Omental fat pad (tissue), 4 donors: ENCODE data around the gene CAMK2B. TPM values are rescaled to one million over a fixed set of nuclear protein-coding genes. Genes with fewer than 3 reads are reported as not detected.

Source experiments
- ATAC-seq: fragments of 150-250 bp; one replicate; pipeline ENCODE4 v1.9.1; 2016; ENCODE audit warnings: mild to moderate bottlenecking, moderate library complexity; ENCODE audit not compliant: low FRiP score
- DNase-seq: peaks from one replicate; pipeline ENCODE4 v3.0.0-alpha.2; 2019; ENCODE audit warnings: low spot score
- CTCF ChIP-seq, 3 donors: fragments of 450-650 bp; IDR thresholded peaks; one replicate each; pipeline ENCODE4 v1.5.1; 2016 to 2017; ENCODE audit warnings: antibody characterized with exemption in 3 of 3, mild to moderate bottlenecking in 3 of 3, moderate library complexity in 2 of 3
- total RNA-seq, 4 donors: library from RNA; depleted of rRNA; stranded (reverse); fragments of >200 nt; gene quantifications; one replicate each; pipeline ENCODE4 v1.1.0, GENCODE V29; 2016

The CAMK2B gene
- total RNA-seq, 4 donors from 2014 or later: 0.48 TPM; not detected in 3

GRCh38 chr7:44267719-44268421, 57.5 kb downstream of the CAMK2B start:
- DNase-seq: no peak
- no peak for TF ChIP-seq CTCF (IDR thresholded peaks at IDR 0.05)
- no peak for ATAC-seq

- DNase-seq (no peak), ATAC-seq (no peak)
- no peak for TF ChIP-seq CTCF (IDR thresholded peaks at IDR 0.05)
Observed at GRCh38 chr7:44267178-44267577, 58.2 kb downstream of the CAMK2B start.

GRCh38 chr7:44266526-44266925, 58.9 kb downstream of the CAMK2B start:
- no peak for TF ChIP-seq CTCF (IDR thresholded peaks at IDR 0.05)
- no peak for ATAC-seq
- DNase-seq: no peak

GRCh38 chr7:44265728-44266127, 59.7 kb downstream of the CAMK2B start:
- DNase-seq (no peak), ATAC-seq (no peak)
- no peak for TF ChIP-seq CTCF (IDR thresholded peaks at IDR 0.05)

- DNase-seq (no peak), ATAC-seq (no peak)
- TF ChIP-seq CTCF (IDR thresholded peaks at IDR 0.05): no peak
Observed at GRCh38 chr7:44264221-44264931, 61.0 kb downstream of the CAMK2B start.

GRCh38 chr7:44263326-44264082, 61.9 kb downstream of the CAMK2B start:
- ATAC-seq: no peak
- TF ChIP-seq CTCF (IDR thresholded peaks at IDR 0.05): no peak

More at GRCh38 chr7:44263326-44264082, 61.9 kb downstream of the CAMK2B start:
- DNase-seq: no peak
